HS-5 (cell line): Measurements from ENCODE around the gene CEP131.

Source experiments
- DNase-seq: peaks from one replicate; pipeline ENCODE4 v3.0.0-alpha.2; 2012; ENCODE audit warnings: low read depth

The CEP131 gene

GRCh38 chr17:81223762-81224130, 981 bp upstream of the CEP131 start:
- no peak for DNase-seq

GRCh38 chr17:81222620-81222905, 202 bp downstream of the CEP131 start:
- DNase-seq: no peak

GRCh38 chr17:81221842-81222619, 734 bp downstream of the CEP131 start:
- DNase-seq: no peak

GRCh38 chr17:81221371-81221841, 1.4 kb downstream of the CEP131 start:
- DNase-seq: no peak

GRCh38 chr17:81219476-81220180, 3.1 kb downstream of the CEP131 start:
- no peak for DNase-seq

GRCh38 chr17:81218991-81219390, 3.8 kb downstream of the CEP131 start:
- no peak for DNase-seq

- no peak for DNase-seq
Observed at GRCh38 chr17:81218459-81218858, 4.3 kb downstream of the CEP131 start.

- DNase-seq: no peak
Observed at GRCh38 chr17:81217491-81217890, 5.3 kb downstream of the CEP131 start.

- no peak for DNase-seq
Observed at GRCh38 chr17:81213978-81214377, 8.8 kb downstream of the CEP131 start.

- no peak for DNase-seq
Observed at GRCh38 chr17:81212365-81212764, 10.4 kb downstream of the CEP131 start.

GRCh38 chr17:81210868-81211267, 11.9 kb downstream of the CEP131 start:
- no peak for DNase-seq

GRCh38 chr17:81210466-81210865, 12.3 kb downstream of the CEP131 start:
- no peak for DNase-seq

GRCh38 chr17:81209141-81209540, 13.6 kb downstream of the CEP131 start:
- DNase-seq: no peak

GRCh38 chr17:81208651-81209050, 14.1 kb downstream of the CEP131 start:
- DNase-seq: no peak

GRCh38 chr17:81207610-81208581, 14.9 kb downstream of the CEP131 start:
- no peak for DNase-seq

- DNase-seq: no peak
Observed at GRCh38 chr17:81206657-81207056, 16.1 kb downstream of the CEP131 start.

GRCh38 chr17:81206166-81206565, 16.6 kb downstream of the CEP131 start:
- no peak for DNase-seq

GRCh38 chr17:81204578-81204977, 18.2 kb downstream of the CEP131 start:
- no peak for DNase-seq

GRCh38 chr17:81203136-81203535, 19.6 kb downstream of the CEP131 start:
- DNase-seq: no peak

- no peak for DNase-seq
Observed at GRCh38 chr17:81202318-81202717, 20.4 kb downstream of the CEP131 start.

GRCh38 chr17:81200695-81201580, 21.8 kb downstream of the CEP131 start:
- no peak for DNase-seq

- DNase-seq: no peak
Observed at GRCh38 chr17:81200201-81200600, 22.6 kb downstream of the CEP131 start.
